HepG2 (cell line): ENCODE results near the gene GNG2. TPM values are rescaled to one million over a fixed set of nuclear protein-coding genes. Genes with fewer than 3 reads are reported as not detected.

ENCODE experiments used
- ATAC-seq: fragments of 200-7000 bp; cut with Tn5 transposase; 3 replicates; pipeline ENCODE4 v1.9.1; 2020; ENCODE audit warnings: mild to moderate bottlenecking, moderate library complexity
- BruUV-seq: library from RNA; stranded (reverse); fragments of 400-500 nt; replicated peaks from 2 replicates; lab custom pipeline; 2021; lab: Mats Ljungman, UMichigan
- CTCF ChIA-PET: fragments of 300-600 bp; formaldehyde crosslinking; extraction: SDS; loops from one replicate; lab custom pipeline; 2021; ENCODE audit warnings: low total read pairs, inconsistent platforms, low intra/inter-chr PET ratio; lab: Yijun Ruan, JAX
- POLR2A ChIA-PET: fragments of 350-600 bp; sonication (Branson Sonifier 250); formaldehyde crosslinking; loops from one replicate; lab custom pipeline; 2020; ENCODE audit warnings: antibody characterized with exemption, inconsistent platforms; lab: Yijun Ruan, JAX
- DNase-seq: peaks from one replicate; pipeline ENCODE4 v3.0.0-alpha.2; 2015; ENCODE audit warnings: low spot score
- FAIRE-seq: peaks from 3 replicates; lab custom pipeline; 2011; peaks lifted over from hg19 to GRCh38; lab: Jason Lieb, UNC
- H2AFZ ChIP-seq: one replicate; pipeline ENCODE4 v1.6.1; 2011; ENCODE audit warnings: low read length, inconsistent platforms
- H3K27ac ChIP-seq: fragments of 300-600 bp; 3 replicates; pipeline ENCODE4 v1.8.0; 2011; ENCODE audit warnings: mixed run types, mild to moderate bottlenecking, mixed read lengths, low read length, inconsistent platforms; ENCODE audit not compliant: insufficient read depth; ENCODE audit errors: extremely low read length
- H3K27me3 ChIP-seq, 2 experiments: fragments of 200-600 bp in 1 of 2; 2 replicates in 1 of 2; 3 replicates in 1 of 2; pipeline versions ENCODE4 v1.6.0 to v1.8.0; 2011; ENCODE audit warnings: low read length in 2 of 2, mild to moderate bottlenecking in 2 of 2, moderate library complexity in 2 of 2, inconsistent platforms in 1 of 2; ENCODE audit not compliant: insufficient read depth in 2 of 2, control insufficient read depth in 1 of 2
- H3K36me3 ChIP-seq, 2 experiments: fragments of 200-600 bp in 1 of 2; replicated peaks in 1 of 2; 2 replicates in 1 of 2; 3 replicates in 1 of 2; pipeline versions ENCODE4 v1.5.1 to v1.8.0; 2011; ENCODE audit warnings: low read length in 2 of 2, inconsistent platforms in 1 of 2; ENCODE audit not compliant: insufficient read depth in 2 of 2, control insufficient read depth in 1 of 2
- H3K4me1 ChIP-seq: 2 replicates; pipeline ENCODE4 v1.5.1; 2012; ENCODE audit warnings: low read length, inconsistent platforms; ENCODE audit not compliant: insufficient read depth
- H3K4me2 ChIP-seq: 2 replicates; pipeline ENCODE4 v1.6.0; 2011; ENCODE audit warnings: low read depth, low read length, inconsistent platforms
- H3K4me3 ChIP-seq, 3 experiments: fragments of 200-600 bp in 1 of 3; sonication (generic), shearing (Covaris generic) in 1 of 3; replicated peaks in 1 of 3; 2 replicates each; pipeline ENCODE4 v1.5.1; 2011 to 2016; ENCODE audit warnings: low read length in 3 of 3, inconsistent platforms in 2 of 3, low read depth in 2 of 3, mild to moderate bottlenecking in 2 of 3, control low read depth in 1 of 3, mixed read lengths in 1 of 3; ENCODE audit not compliant: insufficient read depth in 1 of 3
- H3K79me2 ChIP-seq: one replicate; pipeline ENCODE4 v1.6.1; 2011; ENCODE audit warnings: low read length, inconsistent platforms; ENCODE audit not compliant: insufficient read depth
- H3K9ac ChIP-seq: 2 replicates; pipeline ENCODE4 v1.6.0; 2011; ENCODE audit warnings: mild to moderate bottlenecking, low read depth, low read length, inconsistent platforms; ENCODE audit not compliant: insufficient read depth
- H3K9me3 ChIP-seq: 2 replicates; pipeline ENCODE4 v1.5.1; 2012; ENCODE audit warnings: mild to moderate bottlenecking, low read length
- H4K20me1 ChIP-seq: 2 replicates; pipeline ENCODE4 v1.6.0; 2011; ENCODE audit warnings: inconsistent platforms, mild to moderate bottlenecking, low read length, moderate library complexity; ENCODE audit not compliant: insufficient read depth
- LBX2 ChIP-seq: sonication (generic); formaldehyde crosslinking; IDR thresholded peaks from 2 replicates; pipeline ENCODE4 v1.5.0; 2020; ENCODE audit warnings: missing genetic modification reagents, mild to moderate bottlenecking, borderline replicate concordance
- MAF1 ChIP-seq: sonication (generic); formaldehyde crosslinking; IDR thresholded peaks from 2 replicates; pipeline ENCODE4 v1.5.0; 2020; ENCODE audit warnings: missing genetic modification reagents, borderline replicate concordance
- NR3C1 ChIP-seq: sonication (generic); formaldehyde crosslinking; IDR thresholded peaks from 2 replicates; pipeline ENCODE4 v1.4.0; 2020; ENCODE audit warnings: missing genetic modification reagents
- REL ChIP-seq: sonication (generic); formaldehyde crosslinking; conservative IDR thresholded peaks from 2 replicates; pipeline ENCODE4 v1.8.0; 2022; ENCODE audit warnings: mild to moderate bottlenecking, missing genetic modification reagents, moderate library complexity
- TMF1 ChIP-seq: sonication (generic); formaldehyde crosslinking; IDR thresholded peaks from 2 replicates; pipeline ENCODE4 v1.8.1; 2022; ENCODE audit warnings: low read depth, missing genetic modification reagents
- ZBTB33 ChIP-seq: sonication (generic); formaldehyde crosslinking; IDR thresholded peaks from 2 replicates; pipeline ENCODE4 v1.4.0; 2020; ENCODE audit warnings: missing genetic modification reagents
- ZNF362 ChIP-seq: sonication (generic); formaldehyde crosslinking; IDR thresholded peaks from 2 replicates; pipeline ENCODE4 v1.4.0; 2020; ENCODE audit warnings: missing genetic modification reagents, mild to moderate bottlenecking, borderline replicate concordance
- ZNF720 ChIP-seq: sonication (generic); formaldehyde crosslinking; IDR thresholded peaks from 2 replicates; pipeline ENCODE4 v1.4.0; 2020; ENCODE audit warnings: missing genetic modification reagents
- WGBS: methylation state at CpG from one replicate; pipeline ENCODE4 v1.1.6; 2017; ENCODE audit warnings: low lambda C conversion rate; 5-methylcytosine and 5-hydroxymethylcytosine counted together
- in situ Hi-C: cut with HindIII; loops from 2 replicates; pipeline ENCODE4 v1.10.0; 2017; ENCODE audit warnings: low pct_unique_long_range_greater_than_20kb; ENCODE audit not compliant: extremely low pct_ligation_motif_present
- intact Hi-C: fragments of 100-400 bp; cut with micrococcal nuclease; formaldehyde crosslinking; loops from one replicate; pipeline ENCODE4 v1.10.0; 2022; ENCODE audit not compliant: unreplicated experiment
- polyA plus RNA-seq, 8 experiments: library from polyadenylated mRNA; depleted of rRNA in 3 of 8; stranded (reverse) in 7 of 8; unstranded in 1 of 8; fragments of >200 nt; fragmentation: Illumina TruSeq in 4 of 8; extraction: Trizol in 4 of 8; gene quantifications; 2 replicates each; pipeline versions ENCODE4 v1.2.1 to v1.2.3, GENCODE V29; 2011 to 2016; ENCODE audit warnings: low read depth in 4 of 8, missing spikeins in 1 of 8, mixed read lengths in 1 of 8; ENCODE audit not compliant: insufficient read depth in 1 of 8
- total RNA-seq, 5 experiments: library from RNA; depleted of rRNA; stranded (reverse); fragments of >200 nt; fragmentation: Illumina TruSeq; extraction: Trizol; gene quantifications; 2 replicates each; pipeline ENCODE4 v1.2.3, GENCODE V29; 2016; ENCODE audit warnings: low read depth in 1 of 5

Gene GNG2
- total and polyA plus RNA-seq, 2 of the 13 experiments (the other 11 are each of a cell fraction or from before 2014, with no cell fraction given): not detected

- ATAC-seq (no peak), FAIRE-seq (no peak), DNase-seq (no peak)
- Histone ChIP-seq H3K9me3 (no peaks in the 10 kb centered on the region), H3K4me2 (no peak overlapping the region), H3K79me2 (no peaks in the 10 kb centered on the region), H2AFZ (no peak overlapping the region), H3K4me1 (no peaks in the 10 kb centered on the region), H3K36me3 (no peaks in the 10 kb centered on the region), H3K27ac (no peak overlapping the region), H4K20me1 (no peaks in the 10 kb centered on the region), H3K9ac (no peak overlapping the region), H3K27me3 (no peaks in the 10 kb centered on the region), H3K4me3 (no peak overlapping the region)
- ChIA-PET POLR2A (no interaction called here), CTCF (no interaction called here)
- BruUV-seq: no TSS peak
- in situ Hi-C loops (no loop called here), intact Hi-C loops (no loop called here)
- 27% methylated on average over 7 of the region's 9 CpGs for WGBS
- TF ChIP-seq MAF1 (CRISPR knock-in tag) (no peak), REL (CRISPR knock-in tag) (no peak), NR3C1 (CRISPR knock-in tag) (no peak), ZNF362 (CRISPR knock-in tag) (no peak)
These were observed 41.5 kb upstream of the GNG2 start for GRCh38 chr14:51818748-51819380.

- Histone ChIP-seq H3K27ac (no peak overlapping the region), H3K79me2 (no peaks in the 10 kb centered on the region)
- in situ Hi-C loops: no loop called here
- POLR2A ChIA-PET: no interaction called here
- no peak for TF ChIP-seq LBX2
- no peak for TF ChIP-seq ZNF720
- no peak for TF ChIP-seq ZBTB33 (CRISPR knock-in tag)
- TF ChIP-seq TMF1: no peak
- TF ChIP-seq, all 625 proteins: peak for 0
- H2AFZ ChIP-seq: no peak overlapping the region
- H3K36me3 ChIP-seq: no peaks in the 10 kb centered on the region
- H3K4me3 ChIP-seq: no peak overlapping the region
- H3K9me3 ChIP-seq: no peaks in the 10 kb centered on the region
- no TSS peak for BruUV-seq
- intact Hi-C loops: no loop called here
- CTCF ChIA-PET: no interaction called here
- no peak overlapping the region for H3K9ac ChIP-seq
- no peaks in the 10 kb centered on the region for H4K20me1 ChIP-seq
- H3K27me3 ChIP-seq: no peaks in the 10 kb centered on the region; a peak in 1 of 5 replicates
- no peak overlapping the region for H3K4me2 ChIP-seq
- DNase-seq: no peak
- H3K4me1 ChIP-seq: no peaks in the 10 kb centered on the region
- ATAC-seq: no peak
- no peak for FAIRE-seq
These were observed 38.6 kb upstream of the GNG2 start for GRCh38 chr14:51821822-51822221.
